Activated CD4-positive, alpha-beta T cell treated with anti-CD3 and anti-CD28 coated beads, Interleukin-2, amount 10 ng/mL, durations not matched to agents 7 days and 5 days (primary cell): ENCODE data around the gene MAST4. TPM values are rescaled to one million over a fixed set of nuclear protein-coding genes. Genes with fewer than 3 reads are reported as not detected.

Source experiments
- CTCF ChIA-PET: fragments of 350-600 bp; sonication (Branson Sonifier 250); formaldehyde crosslinking; loops from one replicate; lab custom pipeline; 2021; ENCODE audit warnings: antibody characterized with exemption; lab: Charles Lee
- POLR2A ChIA-PET: fragments of 350-600 bp; sonication (Branson Sonifier 250); formaldehyde crosslinking; loops from one replicate; lab custom pipeline; 2021; ENCODE audit warnings: antibody characterized with exemption; lab: Charles Lee
- DNase-seq: peaks from one replicate; pipeline ENCODE4 v3.0.0-alpha.2; 2020
- H3K27ac Mint-ChIP-seq: one replicate; pipeline ENCODE4 v1.8.0; 2021; ENCODE audit warnings: mild to moderate bottlenecking, moderate library complexity, mixed read lengths
- H3K27me3 Mint-ChIP-seq: one replicate; pipeline ENCODE4 v1.8.0; 2021; ENCODE audit warnings: mixed read lengths
- H3K36me3 Mint-ChIP-seq: one replicate; pipeline ENCODE4 v1.8.0; 2021; ENCODE audit warnings: low read depth, mixed read lengths
- H3K4me1 Mint-ChIP-seq: one replicate; pipeline ENCODE4 v1.8.0; 2021; ENCODE audit warnings: mixed read lengths
- H3K4me3 Mint-ChIP-seq: one replicate; pipeline ENCODE4 v1.8.0; 2021; ENCODE audit warnings: mild to moderate bottlenecking, moderate library complexity, mixed read lengths
- H3K9me3 Mint-ChIP-seq: one replicate; pipeline ENCODE4 v1.8.0; 2021; ENCODE audit warnings: mixed read lengths
- total RNA-seq, 2 experiments: library from RNA; stranded (reverse); gene quantifications; one replicate each; pipeline ENCODE4 v1.2.3, GENCODE V29; 2021

The MAST4 gene
- total RNA-seq, 2 experiments from 2014 or later: 23.5 to 25.8 TPM

DNA sequence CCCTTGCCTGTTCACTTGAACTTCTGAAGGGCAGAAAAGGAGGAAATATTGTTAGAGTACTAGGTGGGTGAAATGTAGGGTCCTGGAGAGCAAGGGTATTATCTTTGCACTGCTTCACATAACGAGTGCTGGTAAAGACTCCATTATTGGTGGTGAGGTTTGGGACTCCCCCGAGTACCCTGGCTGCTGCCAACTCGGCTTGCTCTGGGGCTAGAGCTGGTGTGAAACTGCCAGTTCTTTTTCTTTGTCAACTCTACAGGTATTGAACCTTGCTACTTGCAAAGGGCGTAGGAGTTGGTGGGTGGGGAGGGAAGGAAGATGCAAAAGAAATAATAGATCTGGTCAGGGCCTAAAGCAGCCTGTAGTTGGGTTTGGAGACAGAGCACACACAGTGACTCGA lies 16.0 kb downstream of the MAST4 start:
- Mint-ChIP-seq H3K27ac (no peak overlapping the region), H3K4me1 (peaks cover 13% of the 10 kb centered on the region), H3K27me3 (peaks cover 14% of the 10 kb centered on the region), H3K9me3 (no peaks in the 10 kb centered on the region), H3K36me3 (no peaks in the 10 kb centered on the region), H3K4me3 (no peak overlapping the region)
- no peak for DNase-seq
- CTCF ChIA-PET: interaction anchor here (0.9 kb wide), 1 partner anchor 11 kb away, joined by 3 read pairs; no protein-coding TSS in a partner anchor
- POLR2A ChIA-PET: no interaction called here

DNA sequence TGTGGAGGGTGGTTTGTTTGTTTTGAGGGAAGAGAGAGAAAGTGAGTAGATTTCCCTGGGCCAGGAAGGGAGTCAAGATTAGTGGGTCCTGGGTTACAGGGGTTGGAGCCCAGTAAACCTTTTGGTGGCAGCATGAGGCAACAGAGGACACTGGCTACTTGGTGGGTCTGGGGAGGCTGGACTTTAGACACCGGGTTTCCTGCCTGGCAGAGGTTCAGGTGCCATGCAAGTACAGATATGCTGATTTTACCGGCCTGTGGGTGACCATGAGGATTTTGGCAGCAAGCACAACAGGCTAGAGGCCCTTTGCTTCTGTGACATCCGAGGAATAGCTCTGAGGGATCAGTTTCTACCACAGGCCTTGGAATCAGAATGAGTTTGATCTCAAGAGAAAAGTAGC lies 18.9 kb downstream of the MAST4 start:
- H3K9me3 Mint-ChIP-seq: no peaks in the 10 kb centered on the region
- H3K36me3 Mint-ChIP-seq: no peaks in the 10 kb centered on the region
- ChIA-PET POLR2A (no interaction called here), CTCF (interaction anchor here (0.6 to 1.5 kb wide), 4 partner anchors 15 to 129 kb away, joined by 3 to 4 read pairs (median 3); no protein-coding TSS in a partner anchor)
- peaks cover 5% of the 10 kb centered on the region for H3K27me3 Mint-ChIP-seq
- peaks cover 27% of the 10 kb centered on the region for H3K4me1 Mint-ChIP-seq
- no peak overlapping the region for H3K4me3 Mint-ChIP-seq
- no peak for DNase-seq
- H3K27ac Mint-ChIP-seq: no peak overlapping the region

DNA sequence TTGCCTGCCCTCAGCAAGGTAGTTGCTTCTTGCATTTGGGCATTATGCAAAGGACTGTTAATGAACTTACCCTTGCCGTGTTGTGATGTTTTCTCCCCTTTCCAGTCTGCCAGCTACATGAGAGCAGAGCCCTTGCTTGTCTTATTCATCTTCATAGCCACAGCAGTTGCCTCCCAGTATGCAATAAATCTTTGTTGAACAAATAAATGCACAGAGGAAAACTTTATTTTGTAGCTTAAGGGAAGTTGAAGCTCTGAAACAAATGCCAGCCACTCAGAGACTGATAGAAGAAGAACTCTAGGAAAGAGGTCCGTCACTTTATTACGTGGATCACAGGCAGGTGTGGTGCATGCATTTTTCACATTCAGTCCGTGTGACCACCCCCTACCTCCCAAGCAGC lies 19.7 kb downstream of the MAST4 start:
- CTCF ChIA-PET: interaction anchor here (0.9 to 1.5 kb wide), 3 partner anchors 16 to 44 kb away, joined by 3 to 4 read pairs (median 3); no protein-coding TSS in a partner anchor
- Mint-ChIP-seq H3K27ac (no peak overlapping the region), H3K9me3 (no peaks in the 10 kb centered on the region), H3K4me1 (peaks cover 31% of the 10 kb centered on the region), H3K4me3 (no peak overlapping the region), H3K27me3 (peaks cover 5% of the 10 kb centered on the region), H3K36me3 (no peaks in the 10 kb centered on the region)
- DNase-seq: no peak
- POLR2A ChIA-PET: no interaction called here

DNA sequence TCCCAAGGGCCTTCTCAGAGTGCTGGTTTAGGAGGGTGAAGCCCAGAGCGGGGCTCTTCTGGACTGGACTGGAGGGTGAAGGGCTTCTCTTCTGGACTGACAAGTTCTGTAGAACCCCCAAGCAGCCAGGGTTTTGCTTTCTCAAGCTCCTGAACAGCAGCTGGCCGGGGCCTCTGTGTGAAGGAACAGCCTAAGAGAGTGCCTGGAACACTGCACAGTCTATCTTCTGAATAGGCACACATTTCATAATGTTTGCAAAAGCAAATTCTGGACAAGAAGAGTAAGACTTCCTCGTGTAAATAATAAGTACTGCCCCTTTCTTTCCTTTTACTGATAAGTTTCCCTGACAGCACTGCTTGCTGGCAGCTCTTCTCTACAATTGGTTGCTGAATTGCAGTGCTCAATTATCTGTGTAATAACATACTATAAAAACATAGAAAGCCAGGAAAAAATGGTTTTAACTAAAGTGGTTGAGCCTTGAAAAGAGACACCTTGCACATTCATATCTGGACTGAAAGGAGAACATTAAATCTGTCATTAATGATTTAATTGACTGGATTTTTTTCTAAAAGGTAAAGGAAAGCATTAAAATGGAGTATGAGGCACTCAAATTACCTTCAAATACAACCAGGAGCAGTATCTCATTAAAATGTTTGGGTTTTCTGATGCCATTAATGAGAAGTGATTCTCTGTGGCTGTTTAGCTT lies 20.5 kb downstream of the MAST4 start:
- POLR2A ChIA-PET: no interaction called here
- Mint-ChIP-seq H3K27me3 (peaks cover 3% of the 10 kb centered on the region), H3K4me3 (no peak overlapping the region), H3K4me1 (peaks cover 37% of the 10 kb centered on the region), H3K9me3 (no peaks in the 10 kb centered on the region), H3K27ac (peak overlapping the region; percentile 17), H3K36me3 (no peaks in the 10 kb centered on the region)
- DNase-seq: no peak
- CTCF ChIA-PET: interaction anchor here (1.0 to 1.5 kb wide), 2 partner anchors 43 to 550 kb away, joined by 3 read pairs; no protein-coding TSS in a partner anchor

DNA sequence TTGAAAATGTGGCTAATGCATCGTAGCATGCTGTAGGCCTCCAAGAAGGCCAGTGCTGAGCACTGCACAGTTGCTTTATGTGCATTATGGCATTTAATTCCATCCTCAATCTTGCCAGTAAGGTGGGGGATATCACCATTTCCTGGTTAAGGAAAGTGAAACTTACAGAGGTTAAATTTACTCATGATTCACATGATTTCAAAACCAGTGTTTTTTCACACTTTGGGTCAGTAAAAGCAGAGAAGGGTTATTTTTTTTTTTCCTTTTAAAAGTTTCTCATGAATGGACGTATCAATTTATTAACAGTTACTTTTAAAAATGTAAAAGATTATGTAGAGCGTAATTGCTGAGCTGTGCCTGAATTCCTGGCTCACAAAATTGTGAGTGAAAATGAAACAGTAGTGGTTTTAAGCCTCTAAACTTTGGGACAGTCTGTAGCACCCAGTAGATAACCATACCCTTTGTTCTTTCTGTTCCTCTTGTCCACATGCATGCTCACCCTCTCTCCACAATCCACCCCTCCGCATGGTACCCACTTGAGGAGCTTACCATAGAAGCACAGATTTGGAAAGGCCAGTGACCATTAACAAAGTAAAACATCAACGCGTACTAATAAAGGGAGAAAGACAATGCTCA lies 21.2 kb downstream of the MAST4 start:
- H3K27me3 Mint-ChIP-seq: peaks cover 3% of the 10 kb centered on the region
- peak overlapping the region; percentile 41 for H3K27ac Mint-ChIP-seq
- no peak for DNase-seq
- POLR2A ChIA-PET: no interaction called here
- H3K4me3 Mint-ChIP-seq: no peak overlapping the region
- H3K9me3 Mint-ChIP-seq: peaks cover 3% of the 10 kb centered on the region
- CTCF ChIA-PET: interaction anchor here (1.0 kb wide), 1 partner anchor 549 kb away, joined by 3 read pairs; no protein-coding TSS in a partner anchor
- H3K4me1 Mint-ChIP-seq: peaks cover 37% of the 10 kb centered on the region
- H3K36me3 Mint-ChIP-seq: peaks cover 3% of the 10 kb centered on the region

DNA sequence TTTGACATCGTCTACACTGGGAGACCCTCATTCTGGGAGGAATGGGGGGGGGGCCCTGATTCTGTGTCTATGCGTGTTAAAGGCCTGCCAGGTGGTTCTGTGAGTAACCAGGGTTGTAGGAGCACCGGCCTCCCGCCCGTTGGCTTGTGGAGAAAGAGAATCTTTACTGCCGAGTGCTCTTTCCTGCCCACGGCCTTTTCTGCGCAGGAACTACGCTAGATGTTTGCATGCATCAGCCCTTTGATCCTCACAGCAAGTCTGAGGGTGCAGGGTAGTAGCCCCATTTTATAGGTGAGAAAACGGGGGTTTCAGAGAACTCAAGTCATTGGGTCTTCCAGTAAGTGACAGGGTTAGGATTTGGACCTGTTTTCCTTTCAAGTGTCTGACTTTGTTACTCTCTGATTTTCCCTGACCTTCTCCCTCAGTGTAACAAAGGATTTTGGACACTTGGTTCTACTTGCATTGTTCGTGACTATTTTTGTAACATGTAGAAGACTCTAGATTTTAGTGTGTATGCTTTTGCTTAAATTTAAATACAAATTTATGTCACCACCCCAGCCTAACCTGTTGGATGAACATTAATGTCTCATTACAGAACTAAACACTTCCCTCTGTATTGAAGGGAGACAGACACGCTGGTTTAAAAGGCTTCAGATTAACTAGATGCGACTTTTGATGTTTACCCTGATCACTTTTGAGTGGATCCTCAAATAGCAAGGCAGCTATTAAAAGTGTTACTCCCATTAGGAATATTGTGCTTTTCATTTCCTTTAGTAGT lies 22.0 kb downstream of the MAST4 start:
- peaks cover 5% of the 10 kb centered on the region for H3K9me3 Mint-ChIP-seq
- no peak for DNase-seq
- no peak overlapping the region for H3K4me3 Mint-ChIP-seq
- peaks cover 37% of the 10 kb centered on the region for H3K4me1 Mint-ChIP-seq
- peaks cover 3% of the 10 kb centered on the region for H3K36me3 Mint-ChIP-seq
- POLR2A ChIA-PET: no interaction called here
- no peak overlapping the region for H3K27ac Mint-ChIP-seq
- H3K27me3 Mint-ChIP-seq: peaks cover 3% of the 10 kb centered on the region
- CTCF ChIA-PET: interaction anchor here (1.0 kb wide), 2 partner anchors 25 to 548 kb away, joined by 3 read pairs; no protein-coding TSS in a partner anchor

DNA sequence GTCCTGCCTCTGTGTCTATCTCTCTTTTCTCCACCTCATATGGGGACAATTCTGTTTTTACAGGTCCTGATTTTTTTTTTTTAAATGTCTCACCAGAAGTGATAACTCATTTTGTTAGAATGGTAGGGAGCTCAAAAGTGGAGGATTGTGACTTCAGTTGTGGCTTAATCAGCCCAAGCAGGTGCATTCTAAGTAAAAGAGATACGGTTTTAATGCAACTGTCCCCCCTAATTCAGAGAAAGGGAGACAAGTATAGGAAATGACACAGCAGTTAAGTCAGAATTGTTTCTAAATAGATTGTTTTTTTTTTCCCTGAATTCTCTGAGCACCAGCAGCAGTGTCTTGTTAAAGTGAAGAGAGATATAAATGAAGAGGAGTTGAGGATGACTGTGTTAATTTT lies 24.5 kb downstream of the MAST4 start:
- Mint-ChIP-seq H3K36me3 (peaks cover 3% of the 10 kb centered on the region), H3K27ac (no peak overlapping the region), H3K4me1 (peaks cover 34% of the 10 kb centered on the region), H3K9me3 (peaks cover 5% of the 10 kb centered on the region), H3K4me3 (no peak overlapping the region), H3K27me3 (no peaks in the 10 kb centered on the region)
- ChIA-PET POLR2A (no interaction called here), CTCF (interaction anchor here (0.7 kb wide), 1 partner anchor 278 kb away, joined by 3 read pairs; no protein-coding TSS in a partner anchor)
- DNase-seq: no peak

DNA sequence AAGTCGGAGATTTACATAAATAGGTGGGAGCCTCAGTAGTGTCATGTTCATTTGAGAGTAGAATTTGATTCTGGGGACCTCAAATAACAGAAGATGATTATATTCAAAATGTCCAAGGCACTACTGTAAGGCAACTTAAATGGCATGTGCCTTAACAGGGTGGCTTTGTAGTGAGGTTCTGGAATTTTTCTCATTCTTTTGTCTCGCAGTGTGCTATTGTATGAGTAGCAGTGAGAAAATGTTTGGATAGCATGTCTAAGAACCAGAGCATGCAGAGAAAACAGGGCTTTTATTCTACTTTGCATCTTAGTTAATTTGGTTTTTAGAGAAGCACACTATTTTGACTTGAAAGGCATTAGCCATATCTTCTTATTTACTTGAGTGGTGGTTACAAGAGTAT lies 25.0 kb downstream of the MAST4 start:
- H3K27ac Mint-ChIP-seq: no peak overlapping the region
- peaks cover 34% of the 10 kb centered on the region for H3K4me1 Mint-ChIP-seq
- CTCF ChIA-PET: no interaction called here
- H3K4me3 Mint-ChIP-seq: no peak overlapping the region
- POLR2A ChIA-PET: no interaction called here
- no peak for DNase-seq
- H3K36me3 Mint-ChIP-seq: peaks cover 3% of the 10 kb centered on the region
- peaks cover 5% of the 10 kb centered on the region for H3K9me3 Mint-ChIP-seq
- no peaks in the 10 kb centered on the region for H3K27me3 Mint-ChIP-seq

DNA sequence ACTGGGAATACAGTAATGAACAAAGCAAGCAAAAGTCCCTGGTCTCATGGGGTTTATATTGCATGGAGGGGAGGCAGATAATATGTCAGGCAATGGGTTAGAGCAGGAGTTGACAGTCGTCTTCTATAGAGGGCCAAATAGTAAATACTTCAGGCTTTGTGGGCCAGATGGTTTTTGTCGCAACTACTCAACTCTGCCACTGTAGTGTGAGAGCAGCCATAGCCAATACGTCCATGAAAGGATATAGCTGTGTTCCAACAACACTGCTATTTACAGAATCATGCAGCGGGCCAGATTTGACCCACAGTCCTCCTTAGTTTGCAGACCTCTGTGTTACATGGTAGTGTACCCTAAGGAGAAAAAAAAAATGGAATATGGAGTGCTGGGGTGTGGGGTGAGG lies 25.5 kb downstream of the MAST4 start:
- CTCF ChIA-PET: no interaction called here
- Mint-ChIP-seq H3K27ac (no peak overlapping the region), H3K9me3 (peaks cover 5% of the 10 kb centered on the region), H3K4me3 (no peak overlapping the region), H3K4me1 (peaks cover 31% of the 10 kb centered on the region), H3K27me3 (peaks cover 3% of the 10 kb centered on the region), H3K36me3 (peaks cover 3% of the 10 kb centered on the region)
- POLR2A ChIA-PET: no interaction called here
- DNase-seq: no peak

DNA sequence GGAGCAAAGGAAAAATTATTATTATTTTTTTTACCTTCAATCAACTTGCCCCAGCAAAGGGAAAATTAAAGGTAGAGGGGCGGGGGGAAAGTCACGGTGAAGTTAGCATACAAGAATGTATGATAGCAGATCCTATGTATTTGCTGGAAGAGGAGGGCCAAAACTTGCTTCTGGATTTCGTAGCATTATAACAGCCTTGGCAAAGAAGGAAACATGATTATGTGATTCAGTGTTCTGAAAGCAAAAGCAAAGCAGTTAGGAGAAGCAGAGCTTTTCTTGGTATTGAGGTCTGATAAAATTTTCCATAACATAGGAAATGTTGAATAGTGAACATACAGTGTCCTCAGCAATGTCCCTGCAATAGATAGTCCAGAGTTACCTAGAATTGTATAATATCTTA lies 32.4 kb downstream of the MAST4 start:
- no peak overlapping the region for H3K4me3 Mint-ChIP-seq
- H3K27me3 Mint-ChIP-seq: peaks cover 18% of the 10 kb centered on the region
- CTCF ChIA-PET: no interaction called here
- H3K36me3 Mint-ChIP-seq: no peaks in the 10 kb centered on the region
- H3K27ac Mint-ChIP-seq: no peak overlapping the region
- POLR2A ChIA-PET: no interaction called here
- no peaks in the 10 kb centered on the region for H3K9me3 Mint-ChIP-seq
- no peaks in the 10 kb centered on the region for H3K4me1 Mint-ChIP-seq
- DNase-seq: no peak

DNA sequence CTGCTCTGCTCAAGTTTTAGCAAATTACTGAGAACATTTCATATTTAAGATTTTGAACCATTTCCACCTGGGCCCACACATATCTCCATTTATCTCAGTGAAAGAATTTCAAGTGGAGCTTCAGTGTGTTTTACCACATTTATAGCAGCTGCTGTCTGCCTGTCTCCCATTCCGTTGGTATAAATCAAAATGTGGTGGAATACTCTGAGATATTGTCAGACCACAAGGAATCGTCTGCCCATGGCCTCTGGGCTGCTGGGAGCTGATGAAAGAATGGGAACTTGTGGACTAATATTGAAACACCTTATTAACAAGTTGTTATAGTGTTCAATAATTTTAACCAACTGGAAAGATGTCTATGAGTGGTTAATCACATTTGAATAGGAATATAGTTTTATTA lies 33.3 kb downstream of the MAST4 start:
- H3K27me3 Mint-ChIP-seq: peaks cover 18% of the 10 kb centered on the region
- H3K4me1 Mint-ChIP-seq: no peaks in the 10 kb centered on the region
- ChIA-PET CTCF (no interaction called here), POLR2A (no interaction called here)
- no peak for DNase-seq
- H3K36me3 Mint-ChIP-seq: no peaks in the 10 kb centered on the region
- H3K9me3 Mint-ChIP-seq: no peaks in the 10 kb centered on the region
- H3K27ac Mint-ChIP-seq: no peak overlapping the region
- no peak overlapping the region for H3K4me3 Mint-ChIP-seq

DNA sequence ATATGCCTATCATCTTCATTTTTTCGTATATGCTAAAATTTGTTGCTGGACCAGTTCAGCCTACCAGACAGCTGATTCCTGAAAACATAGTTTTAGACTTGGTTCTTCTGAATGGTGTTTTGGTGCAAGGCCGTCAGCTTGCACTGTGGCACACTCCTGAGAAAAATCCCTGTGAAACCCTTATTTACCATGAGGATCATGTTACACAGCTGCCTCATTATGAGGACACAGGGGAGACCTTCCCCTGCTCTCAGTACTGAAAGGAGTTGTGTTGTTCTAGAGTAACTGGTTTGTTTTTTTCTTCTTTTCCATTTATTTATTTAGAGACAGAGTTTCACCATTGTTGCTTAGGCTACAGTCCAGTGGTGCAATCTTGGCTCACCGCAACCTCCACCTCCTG lies 37.6 kb downstream of the MAST4 start:
- peaks cover 8% of the 10 kb centered on the region for H3K27me3 Mint-ChIP-seq
- ChIA-PET POLR2A (no interaction called here), CTCF (no interaction called here)
- H3K4me3 Mint-ChIP-seq: no peak overlapping the region
- no peaks in the 10 kb centered on the region for H3K9me3 Mint-ChIP-seq
- H3K4me1 Mint-ChIP-seq: no peaks in the 10 kb centered on the region
- no peaks in the 10 kb centered on the region for H3K36me3 Mint-ChIP-seq
- DNase-seq: no peak
- no peak overlapping the region for H3K27ac Mint-ChIP-seq

DNA sequence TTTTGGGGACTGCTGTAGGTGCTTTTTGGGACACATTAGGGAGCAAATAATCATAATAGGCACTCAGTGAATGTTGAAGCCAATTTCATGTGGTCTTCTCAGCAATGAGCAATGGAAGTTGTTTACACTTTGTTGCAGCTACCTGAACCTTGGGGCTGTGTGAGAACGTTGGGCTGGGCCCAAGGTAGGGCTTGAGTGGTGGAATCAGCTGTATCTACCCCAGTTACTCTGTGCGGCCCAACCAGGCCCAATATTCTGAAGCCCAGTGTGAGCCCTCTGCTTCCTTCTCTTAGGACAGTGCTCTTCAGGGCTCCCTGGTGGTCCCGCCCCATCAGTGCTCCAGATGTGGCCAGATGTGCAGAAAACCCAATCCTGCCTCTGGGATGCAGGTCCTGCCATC lies 38.4 kb downstream of the MAST4 start:
- Mint-ChIP-seq H3K4me1 (no peaks in the 10 kb centered on the region), H3K4me3 (no peak overlapping the region), H3K36me3 (no peaks in the 10 kb centered on the region), H3K9me3 (no peaks in the 10 kb centered on the region), H3K27me3 (peaks cover 9% of the 10 kb centered on the region), H3K27ac (no peak overlapping the region)
- ChIA-PET POLR2A (no interaction called here), CTCF (interaction anchor here (1.6 kb wide), 1 partner anchor 18 kb away, joined by 4 read pairs; no protein-coding TSS in a partner anchor)
- no peak for DNase-seq
